A673 (cell line): ENCODE measurements around the gene FGF18. TPM values are rescaled to one million over a fixed set of nuclear protein-coding genes. Genes with fewer than 3 reads are reported as not detected.

Source experiments
- BruUV-seq: library from RNA; stranded (reverse); fragments of 400-500 nt; replicated peaks from 2 replicates; lab custom pipeline; 2021; lab: Mats Ljungman, UMichigan
- CTCF ChIA-PET: fragments of 300-600 bp; sonication (Branson Sonifier 250); formaldehyde crosslinking; loops from one replicate; lab custom pipeline; 2022; ENCODE audit warnings: antibody characterized with exemption; lab: Charles Lee
- POLR2A ChIA-PET: fragments of 300-600 bp; sonication (Branson Sonifier 250); formaldehyde crosslinking; loops from one replicate; lab custom pipeline; 2022; ENCODE audit warnings: antibody characterized with exemption; ENCODE audit not compliant: low non-redundant PET; lab: Charles Lee
- DNase-seq: peaks from one replicate; pipeline ENCODE4 v3.0.0-alpha.2; 2015; ENCODE audit warnings: low spot score
- H3K27ac ChIP-seq: fragments of 200-600 bp; sonication (generic); 2 replicates; pipeline ENCODE4 v1.5.1; 2016; ENCODE audit warnings: mixed run types, low read depth, mild to moderate bottlenecking, mixed read lengths, antibody characterized with exemption, low read length; ENCODE audit not compliant: poor library complexity, severe bottlenecking
- H3K27me3 ChIP-seq: fragments of 200-600 bp; sonication (generic); replicated peaks from 2 replicates; pipeline ENCODE4 v1.6.1; 2017; ENCODE audit warnings: mixed run types, low read depth, mild to moderate bottlenecking, mixed read lengths, antibody characterized with exemption, low read length; ENCODE audit not compliant: insufficient read depth, poor library complexity
- H3K36me3 ChIP-seq: fragments of 200-600 bp; sonication (generic); 2 replicates; pipeline ENCODE4 v1.6.1; 2016; ENCODE audit warnings: mixed run types, mild to moderate bottlenecking, mixed read lengths, antibody characterized with exemption, low read length; ENCODE audit not compliant: insufficient read depth, poor library complexity, severe bottlenecking
- H3K4me1 ChIP-seq: fragments of 200-600 bp; sonication (generic); 2 replicates; pipeline ENCODE4 v1.6.1; 2017; ENCODE audit warnings: mixed run types, mild to moderate bottlenecking, mixed read lengths, antibody characterized with exemption, low read length; ENCODE audit not compliant: insufficient read depth, poor library complexity, severe bottlenecking
- H3K4me3 ChIP-seq: fragments of 200-600 bp; sonication (generic); 2 replicates; pipeline ENCODE4 v1.5.1; 2016; ENCODE audit warnings: low read depth, mixed run types, mild to moderate bottlenecking, mixed read lengths, low read length; ENCODE audit not compliant: poor library complexity, severe bottlenecking
- H3K9me3 ChIP-seq: fragments of 200-600 bp; sonication (generic); 2 replicates; pipeline ENCODE4 v1.6.1; 2016; ENCODE audit warnings: mixed run types, low read depth, mild to moderate bottlenecking, mixed read lengths, antibody characterized with exemption, low read length; ENCODE audit not compliant: poor library complexity, severe bottlenecking
- CTCF ChIP-seq: fragments of 300-800, 200-600 bp; sonication (generic); conservative IDR thresholded peaks from 2 replicates; pipeline ENCODE4 v1.5.1; 2017; ENCODE audit warnings: low read depth, mild to moderate bottlenecking, antibody characterized with exemption, low read length, moderate library complexity, mixed read lengths
- EZH2 ChIP-seq: fragments of 200-600 bp; sonication (generic); IDR thresholded peaks from 2 replicates; pipeline ENCODE4 v1.6.1; 2017; ENCODE audit warnings: borderline replicate concordance, low read depth, mild to moderate bottlenecking, mixed read lengths, antibody characterized with exemption, low read length; ENCODE audit not compliant: poor library complexity, severe bottlenecking
- intact Hi-C: fragments of 100-400 bp; cut with micrococcal nuclease; formaldehyde crosslinking; loops from one replicate; pipeline ENCODE4 v1.10.0; 2022; ENCODE audit not compliant: unreplicated experiment
- total RNA-seq: library from RNA; stranded (reverse); gene quantifications from 2 replicates; pipeline ENCODE4 v1.2.3, GENCODE V29; 2021

Gene FGF18
- total RNA-seq, 1 experiment from 2014 or later: 1.3 TPM

- H3K27ac ChIP-seq: no peak overlapping the region
- POLR2A ChIA-PET: no interaction called here
- H3K9me3 ChIP-seq: no peaks in the 10 kb centered on the region
- H3K27me3 ChIP-seq: no peaks in the 10 kb centered on the region
- H3K4me3 ChIP-seq: no peak overlapping the region
- no peaks in the 10 kb centered on the region for H3K4me1 ChIP-seq
- H3K36me3 ChIP-seq: no peaks in the 10 kb centered on the region
- CTCF ChIA-PET: no interaction called here
- TF ChIP-seq CTCF (no peak), EZH2 (no peak)
- no TSS peak for BruUV-seq
- DNase-seq: no peak
- intact Hi-C loops: no loop called here
Observed at GRCh38 chr5:171476701-171477100, 57.3 kb downstream of the FGF18 start.

- H3K9me3 ChIP-seq: no peaks in the 10 kb centered on the region
- no TSS peak for BruUV-seq
- H3K36me3 ChIP-seq: no peaks in the 10 kb centered on the region
- POLR2A ChIA-PET: no interaction called here
- CTCF ChIA-PET: no interaction called here
- no peak overlapping the region for H3K4me3 ChIP-seq
- DNase-seq: no peak
- no peaks in the 10 kb centered on the region for H3K27me3 ChIP-seq
- intact Hi-C loops: no loop called here
- H3K4me1 ChIP-seq: no peaks in the 10 kb centered on the region
- no peak for TF ChIP-seq EZH2
- no peak for TF ChIP-seq CTCF
- no peak overlapping the region for H3K27ac ChIP-seq
Observed at GRCh38 chr5:171477101-171477500, 57.7 kb downstream of the FGF18 start.

- DNase-seq: no peak
- BruUV-seq: no TSS peak
- Histone ChIP-seq H3K9me3 (no peaks in the 10 kb centered on the region), H3K27me3 (no peaks in the 10 kb centered on the region), H3K4me1 (no peaks in the 10 kb centered on the region), H3K4me3 (no peak overlapping the region), H3K27ac (no peak overlapping the region), H3K36me3 (no peaks in the 10 kb centered on the region)
- TF ChIP-seq EZH2: no peak
- POLR2A ChIA-PET: no interaction called here
- intact Hi-C loops: no loop called here
- CTCF ChIA-PET: no interaction called here
Observed at GRCh38 chr5:171477666-171478065, 58.2 kb downstream of the FGF18 start.

GRCh38 chr5:171478946-171479775 lies 59.7 kb downstream of the FGF18 start:
- H3K36me3 ChIP-seq: no peaks in the 10 kb centered on the region
- H3K4me1 ChIP-seq: no peaks in the 10 kb centered on the region
- no peaks in the 10 kb centered on the region for H3K27me3 ChIP-seq
- no peaks in the 10 kb centered on the region for H3K9me3 ChIP-seq
- intact Hi-C loops: no loop called here
- CTCF ChIA-PET: no interaction called here
- no peak for DNase-seq
- TF ChIP-seq CTCF (no peak), EZH2 (no peak)
- H3K27ac ChIP-seq: no peak overlapping the region
- no TSS peak for BruUV-seq
- H3K4me3 ChIP-seq: no peak overlapping the region
- POLR2A ChIA-PET: no interaction called here
